K562 (cell line): ENCODE data around the gene LAMB3. TPM values are rescaled to one million over a fixed set of nuclear protein-coding genes. Genes with fewer than 3 reads are reported as not detected.

ENCODE experiments used
- ARID3A ChIP-seq: IDR thresholded peaks from 2 replicates; pipeline ENCODE4 v1.6.1; 2012; ENCODE audit warnings: low read depth, low read length, improper control_type of control experiment, borderline replicate concordance
- DNMT1 ChIP-seq: fragments of 450-650 bp; IDR thresholded peaks from 2 replicates; pipeline ENCODE4 v1.6.1; 2016; ENCODE audit warnings: antibody characterized with exemption, mild to moderate bottlenecking
- E4F1 ChIP-seq: fragments of 250-450 bp; sonication (Bioruptor Pico); IDR thresholded peaks from 2 replicates; pipeline ENCODE4 v1.5.0; 2021; ENCODE audit warnings: mild to moderate bottlenecking, borderline replicate concordance
- MGA ChIP-seq: fragments of 450-650 bp; IDR thresholded peaks from 2 replicates; pipeline ENCODE4 v1.6.1; 2016; ENCODE audit warnings: mild to moderate bottlenecking, moderate library complexity
- POLR2H ChIP-seq: IDR thresholded peaks from 2 replicates; pipeline ENCODE4 v1.6.1; 2016; ENCODE audit warnings: missing genetic modification characterization, low read depth, mild to moderate bottlenecking, control low read depth, missing compliant biosample characterization, moderate library complexity
- PTTG1 ChIP-seq: fragments of 450-650 bp; IDR thresholded peaks from 2 replicates; pipeline ENCODE4 v1.6.1; 2016; ENCODE audit warnings: low read depth, mild to moderate bottlenecking, missing genetic modification characterization, missing compliant biosample characterization
- RCOR1 ChIP-seq, 2 experiments: IDR thresholded peaks; 2 replicates each; pipeline ENCODE4 v1.6.1; 2012; ENCODE audit warnings: low read depth in 2 of 2, low read length in 2 of 2, borderline replicate concordance in 1 of 2, improper control_type of control experiment in 1 of 2
- RNF2 ChIP-seq: sonication (generic); IDR thresholded peaks from 2 replicates; pipeline ENCODE4 v1.6.1; 2016
- SOX6 ChIP-seq: fragments of 450-650 bp; IDR thresholded peaks from 2 replicates; pipeline ENCODE4 v1.6.1; 2014; ENCODE audit warnings: mild to moderate bottlenecking
- ZNF583 ChIP-seq: fragments of 250-450 bp; sonication (Bioruptor Pico); IDR thresholded peaks from 2 replicates; pipeline ENCODE4 v1.4.0; 2020
- polyA plus RNA-seq, 8 experiments: library from polyadenylated mRNA; depleted of rRNA in 4 of 8; stranded (reverse) in 5 of 8; unstranded in 3 of 8; fragments of >200 nt; fragmentation: Nextera tagmentation in 2 of 8; fragmentation: Illumina TruSeq in 1 of 8; extraction: Ambion mirVana in 2 of 8; extraction: Trizol in 1 of 8; gene quantifications; 2 replicates each; pipeline versions ENCODE4 v1.2.1 to v1.2.3, GENCODE V29; 2011 to 2014; ENCODE audit warnings: inconsistent platforms in 1 of 8, missing spikeins in 1 of 8
- total RNA-seq, 7 experiments: library from RNA; depleted of rRNA in 6 of 7; stranded (reverse); fragments of >200 nt in 6 of 7; fragmentation: Illumina TruSeq in 2 of 7; extraction: Trizol in 2 of 7; gene quantifications; 2 replicates each; pipeline versions ENCODE4 v1.2.1 to v1.2.3, GENCODE V29; 2011 to 2021; ENCODE audit warnings: low replicate concordance in 1 of 7

LAMB3 gene
- total and polyA plus RNA-seq, 9 of the 15 experiments (the other 6 are each of a cell fraction or from before 2014, with no cell fraction given) = 0.08 to 1.3 (median 0.91) TPM

- TF ChIP-seq E4F1 (CRISPR knock-in tag) (0 out of 2 replicates have a peak, but pooled peaks have one; percentile 12), DNMT1 (no peak), ARID3A (peak; percentile 47; the same call in 1 of the 2 replicates), RCOR1 (IDR thresholded peaks at IDR 0.05; ENCODE audit: borderline replicate concordance in 1 of 2, low read depth in 2 of 2, low read length in 2 of 2) (peak in 1 of 2 experiments; percentile 71; a peak in 1 of 4 replicates), ZNF583 (0 out of 2 replicates have a peak, but pooled peaks have one; percentile 9), RNF2 (peak; percentile 56; the same call in 1 of the 2 replicates), SOX6 (peak; percentile 44; the same call in 1 of the 2 replicates), POLR2H (tag) (peak; percentile 88), PTTG1 (tag) (0 out of 2 replicates have a peak, but pooled peaks have one; percentile 9), MGA (peak; percentile 13; the same call in 1 of the 2 replicates)
Measured at GRCh38 chr1:209673631-209674417, 21.6 kb upstream of the LAMB3 start (continued).
